ENCODE results near the gene ESRP2. TPM values are rescaled to one million over a fixed set of nuclear protein-coding genes. Genes with fewer than 3 reads are reported as not detected.

The ESRP2 gene
- total RNA-seq, 4 donors from 2014 or later = 0.11 to 0.51 (median 0.13) TPM; not detected in 1

DNA sequence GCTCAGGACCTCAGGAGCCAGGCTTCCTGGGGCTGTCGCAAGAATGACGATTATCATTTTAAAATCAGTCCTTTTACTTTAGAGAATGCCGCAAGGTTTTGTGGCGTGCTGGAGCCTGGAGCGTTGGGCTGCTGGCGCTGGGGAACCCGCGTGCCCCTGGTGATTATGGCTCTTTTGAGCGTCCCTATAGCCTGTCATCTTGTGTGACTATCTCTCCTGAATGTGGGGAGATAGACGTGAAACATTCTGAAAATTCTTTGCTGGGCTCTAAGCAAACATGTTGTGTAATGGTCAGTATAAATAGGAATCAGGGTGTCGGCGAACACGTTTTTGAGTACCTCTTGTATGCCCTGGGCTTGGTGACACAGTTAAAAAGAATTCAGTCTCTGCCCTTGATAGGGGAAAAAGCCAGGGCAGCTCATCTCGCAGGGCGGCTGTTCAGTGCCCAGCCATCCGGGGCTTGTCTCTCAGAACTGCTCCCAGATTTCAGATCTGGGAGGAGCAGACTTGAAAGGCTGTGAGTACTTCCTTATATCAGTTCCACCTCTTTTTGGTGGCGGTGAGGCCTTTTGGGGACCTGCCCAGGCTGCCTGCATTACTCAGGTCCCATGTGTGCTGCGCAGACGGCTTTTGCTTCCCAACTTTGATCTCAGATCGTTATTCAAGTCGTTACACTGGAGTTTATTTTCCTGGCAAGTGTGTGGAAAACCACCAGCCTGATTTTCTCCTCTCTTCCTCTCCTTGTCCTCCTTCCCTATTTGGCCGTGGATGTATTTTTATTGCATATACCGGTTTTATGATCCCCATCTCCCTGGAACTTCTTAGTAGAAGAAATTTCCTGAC is 29.4 kb upstream of the ESRP2 start:
- peaks cover 42 to 69% of the 10 kb centered on the region in 2 donors for H3K4me1 ChIP-seq
- H3K27ac ChIP-seq = peak overlapping the region; percentile 95 to 100 (median 99)
- ATAC-seq (peak; percentile 72 to 78), DNase-seq (peak; percentile 77 to 91)
- intact Hi-C loops (cut with DNase I; ENCODE audit: low total_unique reads) = loop anchor here (2.0 kb wide), 1 partner anchor 18 kb away; no protein-coding TSS in a partner anchor
- H3K36me3 ChIP-seq = peaks cover 0 to 28% of the 10 kb centered on the region in 2 donors
- H3K9me3 ChIP-seq = no peaks in the 10 kb centered on the region
- in situ Hi-C loops (cut with MboI; ENCODE audit: low sequenced_read_pairs in 4 of 4) = no loop called here
- H3K27me3 ChIP-seq = no peaks in the 10 kb centered on the region
- peak; percentile 66 to 90 for TF ChIP-seq POLR2A (IDR thresholded peaks at IDR 0.05)
- TF ChIP-seq, protein P1, sequence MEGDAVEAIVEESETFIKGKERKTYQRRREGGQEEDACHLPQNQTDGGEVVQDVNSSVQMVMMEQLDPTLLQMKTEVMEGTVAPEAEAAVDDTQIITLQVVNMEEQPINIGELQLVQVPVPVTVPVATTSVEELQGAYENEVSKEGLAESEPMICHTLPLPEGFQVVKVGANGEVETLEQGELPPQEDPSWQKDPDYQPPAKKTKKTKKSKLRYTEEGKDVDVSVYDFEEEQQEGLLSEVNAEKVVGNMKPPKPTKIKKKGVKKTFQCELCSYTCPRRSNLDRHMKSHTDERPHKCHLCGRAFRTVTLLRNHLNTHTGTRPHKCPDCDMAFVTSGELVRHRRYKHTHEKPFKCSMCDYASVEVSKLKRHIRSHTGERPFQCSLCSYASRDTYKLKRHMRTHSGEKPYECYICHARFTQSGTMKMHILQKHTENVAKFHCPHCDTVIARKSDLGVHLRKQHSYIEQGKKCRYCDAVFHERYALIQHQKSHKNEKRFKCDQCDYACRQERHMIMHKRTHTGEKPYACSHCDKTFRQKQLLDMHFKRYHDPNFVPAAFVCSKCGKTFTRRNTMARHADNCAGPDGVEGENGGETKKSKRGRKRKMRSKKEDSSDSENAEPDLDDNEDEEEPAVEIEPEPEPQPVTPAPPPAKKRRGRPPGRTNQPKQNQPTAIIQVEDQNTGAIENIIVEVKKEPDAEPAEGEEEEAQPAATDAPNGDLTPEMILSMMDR (IDR thresholded peaks at IDR 0.05 in 4 of 5, conservative IDR thresholded peaks at IDR 0.05 in 1 of 5) = no peak
- peak overlapping the region; percentile 84 to 96 (median 94) for H3K4me3 ChIP-seq

DNA sequence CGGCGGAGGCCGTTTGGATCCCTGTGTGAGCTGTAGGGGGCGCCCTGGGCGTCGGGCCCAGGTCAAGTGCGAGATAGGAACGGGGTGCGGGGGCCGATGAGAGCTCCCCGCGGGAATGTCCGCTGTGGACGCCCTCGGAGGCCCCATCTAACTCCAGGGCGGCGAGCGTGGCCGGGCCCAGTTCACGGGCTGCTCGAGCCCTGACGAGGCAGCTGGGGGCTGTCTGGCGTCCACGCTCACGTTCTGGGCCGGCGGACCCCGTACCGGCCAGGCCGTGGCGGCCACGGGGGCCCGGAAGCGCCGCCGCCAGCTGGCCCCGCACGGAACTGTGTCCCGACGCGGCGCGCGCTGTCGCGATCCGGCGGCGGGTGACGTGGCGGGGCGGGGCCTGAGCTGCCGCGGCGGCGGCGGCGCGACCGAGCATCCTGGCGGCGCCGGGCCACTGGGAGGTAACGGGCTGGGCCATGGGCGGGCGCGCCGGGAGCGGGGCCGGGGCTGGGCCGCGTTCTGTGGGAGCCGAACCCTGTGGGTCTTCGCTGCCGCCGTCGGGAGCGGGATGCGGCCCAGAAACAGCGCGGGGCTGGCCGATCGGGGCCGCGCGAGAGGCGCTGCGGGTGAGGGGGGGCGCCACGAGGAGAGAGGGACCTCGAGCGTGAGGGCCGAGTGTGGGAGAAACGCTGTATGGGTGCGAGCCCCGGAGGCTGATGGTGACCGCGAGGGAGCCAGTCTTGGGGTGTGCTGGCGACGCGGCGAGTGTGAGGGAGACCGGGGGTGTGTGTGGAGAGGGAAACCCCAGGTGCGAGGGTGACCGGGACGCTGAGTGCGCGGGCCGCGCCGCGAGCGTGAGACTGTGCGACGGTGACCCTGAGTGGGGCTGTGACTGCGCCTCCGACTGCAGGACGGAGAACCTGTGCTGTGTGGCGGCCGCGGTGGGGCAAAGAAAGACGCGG is 28.5 kb upstream of the ESRP2 start, which contains the start of gene SLC7A6:
Gene SLC7A6, plus strand, starts transcription at position 399 of the 950 bp plus-strand sequence. CDS start 10,201 bp downstream, outside the sequence.
- H3K27ac ChIP-seq = peak within 1 kb of the TSS; percentile 95 to 100 (median 99)
- ATAC-seq (peak; percentile 49 to 55), DNase-seq (peak; percentile 53 to 76)
- H3K4me1 ChIP-seq = peaks cover 43 to 69% of the 10 kb centered on the region in 2 donors
- no peaks in the 10 kb centered on the region for H3K27me3 ChIP-seq
- in situ Hi-C loops (cut with MboI; ENCODE audit: low sequenced_read_pairs in 4 of 4) = loop anchor here in 2 of 4 donors (5.0 kb wide), 2 partner anchors 63 to 68 kb away; no protein-coding TSS in a partner anchor
- H3K36me3 ChIP-seq = peaks cover 0 to 35% of the 10 kb centered on the region in 2 donors
- H3K4me3 ChIP-seq = peak within 1 kb of the TSS; percentile 84 to 96 (median 94)
- TF ChIP-seq, protein P1 (IDR thresholded peaks at IDR 0.05 in 4 of 5, conservative IDR thresholded peaks at IDR 0.05 in 1 of 5) = peak; percentile 72 to 89 (median 83)
- peak; percentile 97 to 99 for TF ChIP-seq POLR2A (IDR thresholded peaks at IDR 0.05)
- no peaks in the 10 kb centered on the region for H3K9me3 ChIP-seq
- intact Hi-C loops (cut with DNase I; ENCODE audit: low total_unique reads) = loop anchor here (2.0 to 5.0 kb wide), 2 partner anchors 18 to 48 kb away; partner anchors contain the start of genes PRMT7 and SLC7A6OS

DNA sequence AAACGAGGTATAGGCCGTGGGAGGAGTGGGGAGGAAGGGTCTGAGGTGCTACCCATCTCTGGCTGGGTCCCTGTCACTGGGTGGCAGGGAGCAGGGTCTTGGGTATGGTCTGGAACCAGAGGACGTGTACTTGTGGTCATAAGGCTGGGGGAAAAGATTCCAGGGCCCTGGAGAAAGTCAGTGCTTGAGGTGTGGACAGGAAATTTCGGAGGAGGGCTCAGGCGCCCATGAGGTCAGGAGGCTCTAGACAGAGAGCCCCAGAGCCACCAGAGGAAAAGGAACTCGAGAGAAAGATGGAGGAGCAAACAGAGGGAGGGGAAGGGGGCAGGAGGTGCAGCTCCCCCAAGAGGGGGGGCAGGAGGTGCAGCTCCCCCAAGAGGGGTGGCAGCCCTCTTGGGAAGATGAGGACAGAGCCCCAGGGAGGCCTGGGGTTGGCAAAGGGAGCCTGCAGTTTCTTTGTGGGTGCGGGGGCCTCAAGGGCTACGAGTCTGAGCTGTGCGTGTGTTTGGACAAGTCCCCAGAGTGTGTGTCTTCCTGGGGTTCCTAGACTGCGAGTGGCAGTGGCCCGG is 27.7 kb upstream of the ESRP2 start:
- ATAC-seq (no peak), DNase-seq (no peak)
- no peaks in the 10 kb centered on the region for H3K9me3 ChIP-seq
- peaks cover 44 to 69% of the 10 kb centered on the region in 2 donors for H3K4me1 ChIP-seq
- TF ChIP-seq POLR2A (IDR thresholded peaks at IDR 0.05) = no peak
- TF ChIP-seq, protein P1 (IDR thresholded peaks at IDR 0.05 in 4 of 5, conservative IDR thresholded peaks at IDR 0.05 in 1 of 5) = no peak
- in situ Hi-C loops (cut with MboI; ENCODE audit: low sequenced_read_pairs in 4 of 4) (loop anchor here in 2 of 4 donors (5.0 kb wide), 2 partner anchors 64 to 69 kb away; no protein-coding TSS in a partner anchor), intact Hi-C loops (cut with DNase I; ENCODE audit: low total_unique reads) (loop anchor here (2.0 to 5.0 kb wide), 2 partner anchors 19 to 49 kb away; partner anchors contain the start of genes PRMT7 and SLC7A6OS)
- H3K27ac ChIP-seq = peak overlapping the region; percentile 95 to 100 (median 99)
- H3K4me3 ChIP-seq = peak overlapping the region; percentile 84 to 96 (median 94)
- H3K27me3 ChIP-seq = no peaks in the 10 kb centered on the region
- peaks cover 0 to 32% of the 10 kb centered on the region in 2 donors for H3K36me3 ChIP-seq
